B cell (primary cell): ENCODE results near the gene GNB2. TPM values are rescaled to one million over a fixed set of nuclear protein-coding genes. Genes with fewer than 3 reads are reported as not detected.

Experiments
- ATAC-seq: fragments of 200-7000 bp; cut with Tn5 transposase; one replicate; pipeline ENCODE4 v1.10.0; 2021; ENCODE audit warnings: low read depth, mild to moderate bottlenecking, moderate number of reproducible peaks, moderate library complexity
- CTCF ChIA-PET: fragments of 350-600 bp; sonication (Branson Sonifier 250); formaldehyde crosslinking; loops from one replicate; lab custom pipeline; 2021; ENCODE audit warnings: antibody characterized with exemption, inconsistent platforms; lab: Charles Lee
- POLR2A ChIA-PET: fragments of 350-600 bp; sonication (Branson Sonifier 250); formaldehyde crosslinking; loops from one replicate; lab custom pipeline; 2021; ENCODE audit warnings: antibody characterized with exemption; lab: Charles Lee
- DNase-seq: peaks from one replicate; pipeline ENCODE4 v3.0.0; 2013
- H2AFZ ChIP-seq: 2 replicates; pipeline ENCODE4 v1.6.1; 2012; ENCODE audit warnings: mild to moderate bottlenecking, low read depth, low read length; ENCODE audit not compliant: insufficient read depth, poor library complexity, severe bottlenecking
- H3K27ac ChIP-seq, 2 donors: 1 replicate in 1 of 2; 2 replicates in 1 of 2; pipeline ENCODE4 v1.5.1; 2012 to 2013; ENCODE audit warnings: low read length in 2 of 2, mild to moderate bottlenecking in 2 of 2, moderate library complexity in 1 of 2
- H3K27me3 ChIP-seq, 4 experiments: fragments of 200-600 bp in 1 of 4; sonication (generic) in 1 of 4; replicated peaks in 1 of 4; 1 replicate in 2 of 4; 2 replicates in 2 of 4; pipeline versions ENCODE4 v1.6.1 to v1.7.0; 2013 to 2016; ENCODE audit warnings: low read length in 3 of 4, mild to moderate bottlenecking in 2 of 4, mixed read lengths in 1 of 4, moderate library complexity in 1 of 4; ENCODE audit not compliant: insufficient read depth in 4 of 4, control insufficient read depth in 3 of 4; ENCODE audit errors: control extremely low read depth in 1 of 4
- H3K36me3 ChIP-seq, 2 experiments: replicated peaks in 1 of 2; 1 replicate in 1 of 2; 2 replicates in 1 of 2; pipeline versions ENCODE4 v1.6.1 to v1.7.1; 2013; ENCODE audit warnings: low read length in 1 of 2; ENCODE audit not compliant: insufficient read depth in 2 of 2, control insufficient read depth in 1 of 2; ENCODE audit errors: control extremely low read depth in 1 of 2, extremely low read depth in 1 of 2
- H3K4me1 ChIP-seq, 2 donors: fragments of 200-600 bp in 1 of 2; sonication (generic) in 1 of 2; 1 replicate in 1 of 2; 2 replicates in 1 of 2; pipeline versions ENCODE4 v1.5.1 to v1.6.1; 2013 to 2017; ENCODE audit warnings: low read length in 2 of 2; ENCODE audit not compliant: control insufficient read depth in 2 of 2, insufficient read depth in 2 of 2
- H3K4me2 ChIP-seq: replicated peaks from 2 replicates; pipeline ENCODE3; 2012; ENCODE audit warnings: mild to moderate bottlenecking, low read depth, low read length; ENCODE audit not compliant: poor library complexity, severe bottlenecking
- H3K4me3 ChIP-seq, 5 experiments: fragments of 200-600 bp in 1 of 5; sonication (generic) in 1 of 5; 1 replicate in 3 of 5; 2 replicates in 2 of 5; pipeline versions ENCODE4 v1.5.1 to v1.7.0; 2011 to 2016; ENCODE audit warnings: low read length in 4 of 5, mild to moderate bottlenecking in 4 of 5, low read depth in 2 of 5, control low read depth in 1 of 5, moderate library complexity in 1 of 5; ENCODE audit not compliant: insufficient read depth in 1 of 5; ENCODE audit errors: control extremely low read depth in 1 of 5, extremely low read depth in 1 of 5
- H3K79me2 ChIP-seq: fragments of 200-600 bp; sonication (generic); one replicate; pipeline ENCODE4 v1.6.0; 2016; ENCODE audit warnings: low read length; ENCODE audit not compliant: control insufficient read depth, insufficient read depth
- H3K9ac ChIP-seq: fragments of 200-600 bp; sonication (generic); 2 replicates; pipeline ENCODE4 v1.6.1; 2017; ENCODE audit warnings: mild to moderate bottlenecking, low read length, moderate library complexity
- H3K9me3 ChIP-seq, 3 donors: one replicate each; pipeline versions ENCODE4 v1.6.1 to v1.7.1; 2013; ENCODE audit warnings: low read length in 2 of 3; ENCODE audit not compliant: control insufficient read depth in 2 of 3, insufficient read depth in 1 of 3; ENCODE audit errors: control extremely low read depth in 1 of 3
- H4K20me1 ChIP-seq: 2 replicates; pipeline ENCODE4 v1.6.0; 2012; ENCODE audit warnings: mild to moderate bottlenecking, low read length; ENCODE audit not compliant: insufficient read depth, control insufficient read depth, poor library complexity, severe bottlenecking
- H3K27ac Mint-ChIP-seq: one replicate; pipeline ENCODE4 v1.8.0; 2021; ENCODE audit warnings: mixed read lengths
- H3K27me3 Mint-ChIP-seq: one replicate; pipeline ENCODE4 v1.8.0; 2021; ENCODE audit warnings: mixed read lengths
- H3K4me1 Mint-ChIP-seq: one replicate; pipeline ENCODE4 v1.8.0; 2021; ENCODE audit warnings: mixed read lengths
- H3K4me3 Mint-ChIP-seq: one replicate; pipeline ENCODE4 v1.8.0; 2021; ENCODE audit warnings: mixed read lengths
- H3K9me3 Mint-ChIP-seq: one replicate; pipeline ENCODE4 v1.8.0; 2022; ENCODE audit warnings: mixed read lengths; ENCODE audit not compliant: insufficient read depth
- EZH2 ChIP-seq: IDR thresholded peaks from 2 replicates; pipeline ENCODE4 v1.6.1; 2012; ENCODE audit warnings: borderline replicate concordance, low read depth, mild to moderate bottlenecking, moderate library complexity, low read length; ENCODE audit not compliant: insufficient read depth, poor library complexity, severe bottlenecking
- WGBS: methylation state at CpG from one replicate; pipeline ENCODE4 v1.1.5; 2013; ENCODE audit warnings: missing lambda C conversion rate; ENCODE audit not compliant: insufficient coverage; 5-methylcytosine and 5-hydroxymethylcytosine counted together
- intact Hi-C: fragments of 100-400 bp; cut with micrococcal nuclease; formaldehyde crosslinking; loops from one replicate; pipeline ENCODE4 v1.10.0; 2022
- polyA plus RNA-seq: library from polyadenylated mRNA; depleted of rRNA; stranded (reverse); fragments of >200 nt; gene quantifications from 2 replicates; pipeline ENCODE4 v1.2.3, GENCODE V29; 2012
- total RNA-seq, 2 donors: library from RNA; stranded (reverse); fragments of 120-200 nt in 1 of 2; gene quantifications; 1 replicate in 1 of 2; 2 replicates in 1 of 2; pipeline versions ENCODE4 v1.2.3 to v1.2.4, GENCODE V29; 2013 to 2022
- TF ChIP-seq, protein P1 (sequence below): fragments of 200-600 bp; IDR thresholded peaks from one replicate; pipeline ENCODE4 v1.8.0; 2022; ENCODE audit warnings: antibody characterized with exemption, mild to moderate bottlenecking

The GNB2 gene
- total and polyA plus RNA-seq, 2 donors (not counting 1 experiment from before 2014, with no cell fraction given) = 127 to 221 TPM

DNA sequence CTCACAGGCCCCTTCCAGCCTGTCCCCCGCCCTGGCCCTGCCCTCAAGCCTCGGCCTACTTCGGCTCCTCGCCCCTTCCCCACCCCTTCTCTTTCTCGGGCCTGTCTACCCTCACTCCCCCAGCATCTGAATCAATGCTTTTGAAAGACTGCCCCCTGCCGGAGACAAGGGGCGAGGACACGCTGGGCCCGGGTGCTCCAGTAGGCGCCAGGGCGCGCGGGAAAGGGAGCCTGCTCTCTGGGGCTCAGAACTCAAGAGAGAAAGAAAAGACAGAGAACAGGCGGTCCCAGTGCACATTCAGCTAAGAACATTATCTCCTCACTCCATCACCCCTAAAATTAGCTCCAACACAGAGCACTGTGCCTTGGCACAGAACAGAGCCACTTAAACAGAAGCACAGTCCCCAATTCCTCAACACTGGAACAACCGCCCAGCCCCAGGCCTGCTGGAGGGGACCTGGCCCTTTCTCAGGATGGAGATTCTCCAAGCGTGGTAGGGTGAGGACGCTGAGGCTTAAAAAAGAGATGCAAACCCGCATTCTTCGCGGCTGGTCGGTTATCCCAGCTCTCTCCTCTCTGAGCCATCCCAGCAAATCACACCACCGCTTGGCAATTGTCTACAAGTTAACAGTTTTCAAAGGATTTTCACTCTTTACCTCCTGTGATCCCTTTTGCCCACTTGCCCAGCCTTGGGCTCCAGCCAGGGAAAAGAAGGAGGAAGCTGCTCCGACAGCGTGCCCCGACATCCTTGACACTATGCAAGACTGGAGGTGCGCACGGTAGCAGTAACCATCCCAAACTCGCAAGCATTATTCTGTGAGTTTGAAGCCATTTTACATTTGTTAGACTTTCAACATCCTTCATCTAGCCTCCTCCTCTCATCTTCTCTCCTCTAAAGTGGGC is 18.4 kb downstream of the GNB2 start:
- 30% methylated on average over 20 of the region's 28 CpGs for WGBS
- peaks cover 52 to 55% of the 10 kb centered on the region in 2 donors for H3K4me1 ChIP-seq

More for the DNA sequence above, 18.4 kb downstream of the GNB2 start:
- no peak overlapping the region for H3K27ac ChIP-seq
- no peaks in the 10 kb centered on the region for H3K9me3 Mint-ChIP-seq
- H3K27me3 Mint-ChIP-seq = no peaks in the 10 kb centered on the region
- ChIA-PET CTCF (interaction anchor here (0.6 to 9.8 kb wide), 41 partner anchors 9 to 684 kb away, joined by 3 to 85 read pairs (median 4); partner anchors contain the start of genes AGFG2, FBXO24, LRCH4 and MOSPD3), POLR2A (interaction anchor here (0.6 to 2.3 kb wide), 5 partner anchors 12 to 93 kb away, joined by 3 to 6 read pairs (median 4); no protein-coding TSS in a partner anchor)
- H3K27me3 ChIP-seq = no peaks in the 10 kb centered on the region
- intact Hi-C loops = loop anchor here (1.0 to 5.0 kb wide), 6 partner anchors 13 to 160 kb away; partner anchors contain the start of genes GNB2 and SLC12A9
- peak overlapping the region; percentile 92 for H3K27ac Mint-ChIP-seq
- TF ChIP-seq, protein P1, sequence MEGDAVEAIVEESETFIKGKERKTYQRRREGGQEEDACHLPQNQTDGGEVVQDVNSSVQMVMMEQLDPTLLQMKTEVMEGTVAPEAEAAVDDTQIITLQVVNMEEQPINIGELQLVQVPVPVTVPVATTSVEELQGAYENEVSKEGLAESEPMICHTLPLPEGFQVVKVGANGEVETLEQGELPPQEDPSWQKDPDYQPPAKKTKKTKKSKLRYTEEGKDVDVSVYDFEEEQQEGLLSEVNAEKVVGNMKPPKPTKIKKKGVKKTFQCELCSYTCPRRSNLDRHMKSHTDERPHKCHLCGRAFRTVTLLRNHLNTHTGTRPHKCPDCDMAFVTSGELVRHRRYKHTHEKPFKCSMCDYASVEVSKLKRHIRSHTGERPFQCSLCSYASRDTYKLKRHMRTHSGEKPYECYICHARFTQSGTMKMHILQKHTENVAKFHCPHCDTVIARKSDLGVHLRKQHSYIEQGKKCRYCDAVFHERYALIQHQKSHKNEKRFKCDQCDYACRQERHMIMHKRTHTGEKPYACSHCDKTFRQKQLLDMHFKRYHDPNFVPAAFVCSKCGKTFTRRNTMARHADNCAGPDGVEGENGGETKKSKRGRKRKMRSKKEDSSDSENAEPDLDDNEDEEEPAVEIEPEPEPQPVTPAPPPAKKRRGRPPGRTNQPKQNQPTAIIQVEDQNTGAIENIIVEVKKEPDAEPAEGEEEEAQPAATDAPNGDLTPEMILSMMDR = peak; percentile 88
- no peak for TF ChIP-seq EZH2
- H3K36me3 ChIP-seq = peaks cover 0 to 32% of the 10 kb centered on the region in 2 experiments
- peak overlapping the region; percentile 98 for H3K4me2 ChIP-seq
- peak overlapping the region; percentile 10 for H2AFZ ChIP-seq
- H3K9ac ChIP-seq = peak overlapping the region; percentile 74
- peak; percentile 60 for ATAC-seq
- peak; percentile 86 for DNase-seq
- H3K4me3 ChIP-seq = peak overlapping the region in 2 of 5 experiments; percentile 58 to 79
- H3K4me3 Mint-ChIP-seq = peak overlapping the region; percentile 89
- peaks cover 66% of the 10 kb centered on the region for H4K20me1 ChIP-seq
- no peaks in the 10 kb centered on the region for H3K9me3 ChIP-seq
- peaks cover 51% of the 10 kb centered on the region for H3K4me1 Mint-ChIP-seq
- peaks cover 65% of the 10 kb centered on the region for H3K79me2 ChIP-seq
